IPS-18a (cell line): ENCODE results near the gene KLHL40.

Experiments
- H3K27ac ChIP-seq: one replicate; pipeline ENCODE4 v1.5.1; 2013; ENCODE audit warnings: low read length
- H3K27me3 ChIP-seq: one replicate; pipeline ENCODE4 v1.6.1; 2013; ENCODE audit warnings: mild to moderate bottlenecking, low read length; ENCODE audit not compliant: control insufficient read depth, insufficient read depth
- H3K36me3 ChIP-seq: one replicate; pipeline ENCODE4 v1.6.1; 2013; ENCODE audit warnings: low read depth, low read length; ENCODE audit not compliant: control insufficient read depth
- H3K4me1 ChIP-seq: one replicate; pipeline ENCODE4 v1.6.1; 2013; ENCODE audit warnings: low read depth, low read length; ENCODE audit not compliant: control insufficient read depth
- H3K4me3 ChIP-seq: one replicate; pipeline ENCODE4 v1.5.1; 2013; ENCODE audit warnings: low read length
- H3K9ac ChIP-seq: one replicate; pipeline ENCODE4 v1.6.1; 2013; ENCODE audit warnings: mild to moderate bottlenecking, low read length, moderate library complexity
- H3K9me3 ChIP-seq: one replicate; pipeline ENCODE4 v1.6.1; 2013; ENCODE audit warnings: low read depth, low read length; ENCODE audit not compliant: control insufficient read depth

The KLHL40 gene

DNA sequence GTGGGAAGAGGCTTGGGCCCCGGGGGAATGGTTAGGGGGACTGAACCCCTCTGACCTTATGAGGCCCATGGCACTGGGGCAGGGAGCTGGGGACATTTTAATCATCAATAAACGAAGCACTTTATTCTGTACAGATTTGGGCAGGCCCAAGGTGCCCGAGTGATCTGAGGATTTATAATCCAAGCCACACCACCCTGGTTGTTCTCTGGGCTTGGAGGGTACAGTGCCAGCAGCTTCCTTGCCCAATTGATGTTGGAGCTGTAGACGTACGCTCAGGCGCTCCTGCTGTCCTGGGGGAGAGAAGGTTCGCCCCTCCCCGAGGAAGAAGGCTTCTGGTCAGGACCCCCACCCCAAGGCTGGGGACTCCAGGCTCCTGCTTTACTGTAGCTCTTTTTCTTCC, 19.3 kb upstream of the KLHL40 start:
- no peak overlapping the region for H3K27ac ChIP-seq
- no peak overlapping the region for H3K9ac ChIP-seq
- no peaks in the 10 kb centered on the region for H3K27me3 ChIP-seq
- H3K4me3 ChIP-seq: no peak overlapping the region
- no peaks in the 10 kb centered on the region for H3K4me1 ChIP-seq
- no peaks in the 10 kb centered on the region for H3K36me3 ChIP-seq
- no peaks in the 10 kb centered on the region for H3K9me3 ChIP-seq

DNA sequence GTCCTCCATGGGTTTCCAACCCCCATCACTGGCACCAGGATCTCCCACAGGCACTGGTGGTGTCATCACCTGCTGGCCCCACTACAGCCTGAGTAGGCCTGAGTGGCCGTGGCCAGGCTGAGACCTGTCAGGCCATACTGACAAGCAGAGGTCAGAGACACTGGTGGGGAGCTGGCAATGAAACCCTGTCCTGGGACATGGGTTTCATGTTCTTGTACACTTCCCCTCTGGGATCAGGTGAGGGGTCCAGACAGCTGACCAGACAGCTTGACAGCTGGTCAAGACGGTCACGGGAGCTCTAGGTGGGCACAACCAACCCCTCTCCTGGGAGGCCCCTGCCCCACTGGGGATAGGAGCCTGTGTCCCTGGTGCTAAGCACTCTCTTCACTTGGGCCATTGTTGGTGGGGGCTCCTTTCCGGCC, 18.7 kb upstream of the KLHL40 start:
- Histone ChIP-seq H3K9me3 (no peaks in the 10 kb centered on the region), H3K9ac (no peak overlapping the region), H3K36me3 (no peaks in the 10 kb centered on the region), H3K4me3 (no peak overlapping the region), H3K27ac (no peak overlapping the region), H3K27me3 (no peaks in the 10 kb centered on the region), H3K4me1 (no peaks in the 10 kb centered on the region)

- Histone ChIP-seq H3K27me3 (no peaks in the 10 kb centered on the region), H3K27ac (no peak overlapping the region), H3K4me1 (no peaks in the 10 kb centered on the region), H3K36me3 (no peaks in the 10 kb centered on the region), H3K9ac (no peak overlapping the region), H3K4me3 (no peak overlapping the region), H3K9me3 (no peaks in the 10 kb centered on the region)
Observed at GRCh38 chr3:42667096-42667522, 18.2 kb upstream of the KLHL40 start.

GRCh38 chr3:42667523-42668412, 17.6 kb upstream of the KLHL40 start:
- Histone ChIP-seq H3K27ac (no peak overlapping the region), H3K4me1 (no peaks in the 10 kb centered on the region), H3K9me3 (no peaks in the 10 kb centered on the region), H3K36me3 (no peaks in the 10 kb centered on the region), H3K9ac (no peak overlapping the region), H3K4me3 (no peak overlapping the region), H3K27me3 (no peaks in the 10 kb centered on the region)

- Histone ChIP-seq H3K9ac (no peak overlapping the region), H3K4me1 (no peaks in the 10 kb centered on the region), H3K4me3 (no peak overlapping the region), H3K27me3 (no peaks in the 10 kb centered on the region), H3K9me3 (no peaks in the 10 kb centered on the region), H3K36me3 (no peaks in the 10 kb centered on the region), H3K27ac (no peak overlapping the region)
Observed at GRCh38 chr3:42668413-42668760, 16.9 kb upstream of the KLHL40 start.

DNA sequence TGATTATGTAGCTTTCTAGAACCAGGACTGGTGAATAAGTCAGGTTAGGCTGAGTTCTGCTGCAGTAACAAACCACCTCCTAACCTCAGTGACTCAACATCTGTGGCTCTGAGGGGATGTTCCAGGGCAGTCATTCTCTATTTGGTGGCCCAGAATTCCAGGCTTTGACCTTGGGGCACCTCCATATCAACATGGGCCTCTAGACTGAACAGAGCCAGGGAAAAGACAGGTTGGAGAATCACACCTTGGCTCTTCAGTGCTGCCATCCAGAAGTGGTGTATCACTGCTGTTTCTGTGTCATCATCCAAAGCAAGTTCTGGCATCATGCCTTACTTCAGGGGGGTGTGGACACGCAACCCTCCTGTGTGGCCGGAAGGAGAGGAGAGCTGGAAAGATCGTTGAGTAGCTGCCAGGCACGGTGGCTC, 16.5 kb upstream of the KLHL40 start:
- Histone ChIP-seq H3K27me3 (no peaks in the 10 kb centered on the region), H3K9me3 (no peaks in the 10 kb centered on the region), H3K4me3 (no peak overlapping the region), H3K4me1 (no peaks in the 10 kb centered on the region), H3K27ac (no peak overlapping the region), H3K36me3 (no peaks in the 10 kb centered on the region), H3K9ac (no peak overlapping the region)

- Histone ChIP-seq H3K9me3 (no peaks in the 10 kb centered on the region), H3K4me1 (no peaks in the 10 kb centered on the region), H3K27me3 (no peaks in the 10 kb centered on the region)
Observed at GRCh38 chr3:42670051-42670576, 15.2 kb upstream of the KLHL40 start.

DNA sequence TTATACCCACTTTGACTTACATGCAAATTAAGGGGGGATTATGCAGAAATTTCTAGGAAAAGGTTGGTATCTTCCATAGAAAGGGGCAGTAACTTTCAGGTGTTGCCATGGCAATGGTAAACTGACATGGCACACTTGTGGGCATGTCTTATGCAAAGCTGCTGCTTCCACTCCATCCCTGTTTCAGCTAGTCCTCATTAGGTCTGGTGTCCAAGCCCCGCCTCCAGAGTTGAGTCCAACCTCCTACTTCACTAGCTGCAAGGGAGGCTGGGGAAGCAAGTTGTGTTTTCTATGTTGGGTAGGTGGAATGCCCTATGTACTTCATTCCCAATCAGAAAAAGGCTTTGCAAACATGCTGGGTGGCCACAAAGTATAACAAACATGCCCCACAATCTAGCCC, 14.7 kb upstream of the KLHL40 start:
- Histone ChIP-seq H3K9ac (no peak overlapping the region), H3K36me3 (no peaks in the 10 kb centered on the region), H3K4me3 (no peak overlapping the region), H3K9me3 (no peaks in the 10 kb centered on the region), H3K27ac (no peak overlapping the region), H3K27me3 (no peaks in the 10 kb centered on the region), H3K4me1 (no peaks in the 10 kb centered on the region)

More at GRCh38 chr3:42670051-42670576, 15.2 kb upstream of the KLHL40 start:
- H3K27ac ChIP-seq: no peak overlapping the region
- no peak overlapping the region for H3K9ac ChIP-seq
- H3K36me3 ChIP-seq: no peaks in the 10 kb centered on the region
- H3K4me3 ChIP-seq: no peak overlapping the region

- Histone ChIP-seq H3K36me3 (no peaks in the 10 kb centered on the region), H3K9ac (no peak overlapping the region), H3K27ac (no peak overlapping the region), H3K27me3 (no peaks in the 10 kb centered on the region), H3K4me3 (no peak overlapping the region), H3K9me3 (peaks cover 3% of the 10 kb centered on the region), H3K4me1 (no peaks in the 10 kb centered on the region)
Observed at GRCh38 chr3:42672515-42672914, 12.8 kb upstream of the KLHL40 start.

DNA sequence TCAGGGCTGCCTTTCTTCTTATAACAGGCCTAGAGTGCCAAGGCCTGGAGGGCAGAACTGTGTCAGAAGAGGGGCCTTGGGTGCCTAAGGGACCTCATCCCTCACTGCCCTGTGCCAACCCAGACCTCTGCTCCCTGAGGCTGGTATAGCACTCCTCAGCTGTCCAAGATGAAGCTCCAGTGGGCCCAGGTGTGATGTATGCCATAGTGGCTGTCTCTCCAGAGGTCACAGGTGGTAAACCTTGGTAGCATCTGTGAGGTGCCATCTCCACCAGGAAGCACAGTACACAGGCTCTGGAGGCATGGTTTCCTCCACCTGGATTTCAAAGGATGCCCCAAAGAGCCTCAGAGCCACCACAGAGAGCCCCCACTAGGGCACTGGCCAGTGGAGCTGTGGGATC, 12.3 kb upstream of the KLHL40 start:
- H3K9me3 ChIP-seq: peaks cover 3% of the 10 kb centered on the region
- no peak overlapping the region for H3K9ac ChIP-seq
- H3K36me3 ChIP-seq: no peaks in the 10 kb centered on the region

GRCh38 chr3:42674146-42674545, 11.2 kb upstream of the KLHL40 start:
- Histone ChIP-seq H3K4me1 (peaks cover 5% of the 10 kb centered on the region), H3K9ac (no peak overlapping the region)

More for the DNA sequence above, 12.3 kb upstream of the KLHL40 start:
- Histone ChIP-seq H3K4me3 (no peak overlapping the region), H3K27me3 (no peaks in the 10 kb centered on the region), H3K4me1 (no peaks in the 10 kb centered on the region), H3K27ac (no peak overlapping the region)

GRCh38 chr3:42675909-42676308, 9.4 kb upstream of the KLHL40 start:
- Histone ChIP-seq H3K4me3 (no peak overlapping the region), H3K27ac (no peak overlapping the region), H3K9ac (no peak overlapping the region), H3K9me3 (peaks cover 3% of the 10 kb centered on the region), H3K27me3 (no peaks in the 10 kb centered on the region), H3K4me1 (peaks cover 5% of the 10 kb centered on the region), H3K36me3 (no peaks in the 10 kb centered on the region)

More at GRCh38 chr3:42674146-42674545, 11.2 kb upstream of the KLHL40 start:
- H3K36me3 ChIP-seq: no peaks in the 10 kb centered on the region
- no peak overlapping the region for H3K27ac ChIP-seq
- no peak overlapping the region for H3K4me3 ChIP-seq
- H3K27me3 ChIP-seq: no peaks in the 10 kb centered on the region
- peaks cover 3% of the 10 kb centered on the region for H3K9me3 ChIP-seq
